G401.6 (cell line): ENCODE measurements around the gene ZCRB1.

Source experiments
- FAIRE-seq: peaks from 2 replicates; lab custom pipeline; 2012; peaks lifted over from hg19 to GRCh38; lab: Jason Lieb, UNC

Gene ZCRB1

GRCh38 chr12:42277396-42278127 lies 48.3 kb downstream of the ZCRB1 start:
- FAIRE-seq: no peak

- no peak for FAIRE-seq
Measured at GRCh38 chr12:42275499-42275898, 50.4 kb downstream of the ZCRB1 start.

GRCh38 chr12:42273706-42274105 lies 52.2 kb downstream of the ZCRB1 start:
- FAIRE-seq: no peak

GRCh38 chr12:42270596-42270995 lies 55.3 kb downstream of the ZCRB1 start:
- FAIRE-seq: no peak

GRCh38 chr12:42267413-42268190 lies 58.3 kb downstream of the ZCRB1 start:
- no peak for FAIRE-seq

- no peak for FAIRE-seq
Measured at GRCh38 chr12:42266579-42267230, 59.2 kb downstream of the ZCRB1 start.

GRCh38 chr12:42262271-42262670 lies 63.6 kb downstream of the ZCRB1 start:
- no peak for FAIRE-seq
